ENCODE results near the gene LCE1F. TPM values are rescaled to one million over a fixed set of nuclear protein-coding genes. Genes with fewer than 3 reads are reported as not detected.

The LCE1F gene
- total RNA-seq, 3 donors from 2014 or later (not counting 1 experiment from before 2014, with no cell fraction given), result not detected

DNA sequence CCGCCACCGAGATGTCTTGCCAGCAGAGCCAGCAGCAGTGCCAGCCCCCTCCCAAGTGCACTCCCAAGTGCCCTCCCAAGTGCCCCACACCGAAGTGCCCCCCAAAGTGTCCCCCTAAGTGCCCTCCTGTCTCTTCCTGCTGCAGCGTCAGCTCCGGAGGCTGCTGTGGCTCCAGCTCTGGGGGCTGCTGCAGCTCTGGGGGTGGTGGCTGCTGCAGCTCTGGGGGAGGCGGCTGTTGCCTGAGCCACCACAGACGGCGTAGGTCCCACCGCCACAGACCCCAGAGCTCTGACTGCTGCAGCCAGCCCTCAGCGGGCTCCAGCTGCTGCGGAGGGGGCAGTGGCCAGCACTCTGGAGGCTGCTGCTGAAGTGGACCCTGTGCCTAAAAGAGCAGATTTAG is 1.4 kb downstream of the LCE1F start:
- ATAC-seq (no peak), DNase-seq (no peak)
- no peak overlapping the region for H3K4me3 ChIP-seq (ENCODE audit: low read length)
- H3K9me3 ChIP-seq (ENCODE audit: control insufficient read depth, insufficient read depth, low read length), result no peaks in the 10 kb centered on the region
- no peaks in the 10 kb centered on the region for H3K4me1 ChIP-seq (ENCODE audit: control insufficient read depth, insufficient read depth, low read length)
- H3K4me3 Mint-ChIP-seq, result no peak overlapping the region
- H3K4me1 Mint-ChIP-seq, result no peaks in the 10 kb centered on the region
- no peaks in the 10 kb centered on the region for H3K36me3 ChIP-seq (ENCODE audit: control insufficient read depth, insufficient read depth, low read length)
- no peaks in the 10 kb centered on the region for H3K36me3 Mint-ChIP-seq
- TF ChIP-seq, protein P1, sequence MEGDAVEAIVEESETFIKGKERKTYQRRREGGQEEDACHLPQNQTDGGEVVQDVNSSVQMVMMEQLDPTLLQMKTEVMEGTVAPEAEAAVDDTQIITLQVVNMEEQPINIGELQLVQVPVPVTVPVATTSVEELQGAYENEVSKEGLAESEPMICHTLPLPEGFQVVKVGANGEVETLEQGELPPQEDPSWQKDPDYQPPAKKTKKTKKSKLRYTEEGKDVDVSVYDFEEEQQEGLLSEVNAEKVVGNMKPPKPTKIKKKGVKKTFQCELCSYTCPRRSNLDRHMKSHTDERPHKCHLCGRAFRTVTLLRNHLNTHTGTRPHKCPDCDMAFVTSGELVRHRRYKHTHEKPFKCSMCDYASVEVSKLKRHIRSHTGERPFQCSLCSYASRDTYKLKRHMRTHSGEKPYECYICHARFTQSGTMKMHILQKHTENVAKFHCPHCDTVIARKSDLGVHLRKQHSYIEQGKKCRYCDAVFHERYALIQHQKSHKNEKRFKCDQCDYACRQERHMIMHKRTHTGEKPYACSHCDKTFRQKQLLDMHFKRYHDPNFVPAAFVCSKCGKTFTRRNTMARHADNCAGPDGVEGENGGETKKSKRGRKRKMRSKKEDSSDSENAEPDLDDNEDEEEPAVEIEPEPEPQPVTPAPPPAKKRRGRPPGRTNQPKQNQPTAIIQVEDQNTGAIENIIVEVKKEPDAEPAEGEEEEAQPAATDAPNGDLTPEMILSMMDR (IDR thresholded peaks at IDR 0.05), result no peak
- no peaks in the 10 kb centered on the region for H3K27me3 ChIP-seq (ENCODE audit: control insufficient read depth, insufficient read depth, low read length)
- intact Hi-C loops (cut with micrococcal nuclease), result no loop called here
- H3K27ac Mint-ChIP-seq, result no peak overlapping the region
- H3K27ac ChIP-seq (ENCODE audit: low read length), result no peak overlapping the region
- H3K27me3 Mint-ChIP-seq (ENCODE audit: low read depth in 2 of 2), result peaks cover 22 to 49% of the 10 kb centered on the region in 2 donors
- peaks cover 0 to 2% of the 10 kb centered on the region in 2 donors for H3K9me3 Mint-ChIP-seq
- 85% methylated on average over 11 of the region's 11 CpGs for WGBS (ENCODE audit: insufficient coverage)

DNA sequence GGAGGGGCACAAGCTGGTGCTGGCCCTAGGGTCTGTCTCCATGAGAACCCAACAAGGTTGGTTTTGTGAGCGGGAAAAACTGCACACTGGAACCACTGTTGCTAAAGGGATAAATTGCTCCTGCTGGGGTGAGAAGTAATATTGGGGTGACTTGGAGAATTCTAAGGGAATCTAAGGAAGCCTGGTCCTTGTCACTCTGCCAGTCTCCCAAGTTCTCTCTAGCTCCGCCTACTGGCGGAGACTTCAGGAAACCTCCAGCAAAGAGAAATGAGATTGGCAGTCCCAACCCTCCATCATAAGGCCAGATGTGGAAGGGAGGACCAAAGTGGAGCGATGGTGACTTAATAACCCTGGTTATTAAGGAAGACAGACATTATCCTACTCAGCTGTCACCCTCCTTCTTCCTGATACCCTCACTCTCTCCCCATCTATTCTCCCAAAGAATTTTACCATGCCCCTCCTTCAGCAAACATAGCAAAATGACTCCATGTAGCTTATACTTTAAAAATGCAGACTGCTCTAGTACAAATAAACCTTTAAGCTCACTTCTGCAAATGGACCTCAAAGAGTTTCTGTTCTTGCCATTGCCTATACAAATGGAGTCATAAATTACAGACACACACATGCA is 2.7 kb downstream of the LCE1F start:
- Mint-ChIP-seq H3K4me3 (no peak overlapping the region), H3K27me3 (ENCODE audit: low read depth in 2 of 2) (peaks cover 18 to 52% of the 10 kb centered on the region in 2 donors), H3K9me3 (peaks cover 0 to 2% of the 10 kb centered on the region in 2 donors), H3K36me3 (no peaks in the 10 kb centered on the region), H3K4me1 (no peaks in the 10 kb centered on the region), H3K27ac (no peak overlapping the region)
- H3K27me3 ChIP-seq (ENCODE audit: control insufficient read depth, insufficient read depth, low read length), result no peaks in the 10 kb centered on the region
- ATAC-seq, result no peak
- 70% methylated on average over 3 of the region's 4 CpGs for WGBS (ENCODE audit: insufficient coverage)
- H3K36me3 ChIP-seq (ENCODE audit: control insufficient read depth, insufficient read depth, low read length), result no peaks in the 10 kb centered on the region
- TF ChIP-seq, protein P1 (IDR thresholded peaks at IDR 0.05), result no peak
- H3K27ac ChIP-seq (ENCODE audit: low read length), result no peak overlapping the region
- no peak overlapping the region for H3K4me3 ChIP-seq (ENCODE audit: low read length)
- H3K9me3 ChIP-seq (ENCODE audit: control insufficient read depth, insufficient read depth, low read length), result no peaks in the 10 kb centered on the region
- no peak for DNase-seq
- intact Hi-C loops (cut with micrococcal nuclease), result no loop called here
- no peaks in the 10 kb centered on the region for H3K4me1 ChIP-seq (ENCODE audit: control insufficient read depth, insufficient read depth, low read length)

DNA sequence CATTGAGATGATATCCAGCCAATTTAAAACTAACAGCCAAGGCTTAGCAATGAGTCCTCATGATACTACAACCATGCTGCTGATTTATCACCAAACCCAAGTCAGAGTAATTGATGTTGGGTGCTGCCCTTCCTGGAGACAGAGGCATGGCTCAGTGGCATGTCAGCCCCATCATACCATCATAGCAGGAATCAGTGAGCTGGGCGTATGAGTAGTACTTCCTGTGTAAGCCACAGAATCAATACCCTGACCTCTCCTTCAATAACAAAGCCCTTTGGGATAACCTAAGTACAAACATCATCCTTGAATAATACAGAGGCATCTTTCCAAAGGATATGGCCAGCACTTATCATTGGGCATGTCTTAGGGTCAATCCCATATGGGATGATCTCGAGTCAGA is 8.2 kb downstream of the LCE1F start:
- ATAC-seq, result no peak
- no peaks in the 10 kb centered on the region for H3K9me3 Mint-ChIP-seq
- peaks cover 29 to 44% of the 10 kb centered on the region in 2 donors for H3K27me3 Mint-ChIP-seq (ENCODE audit: low read depth in 2 of 2)

More for the DNA sequence above, 8.2 kb downstream of the LCE1F start:
- 67% methylated on average over 2 of the region's 2 CpGs for WGBS (ENCODE audit: insufficient coverage)
- no peak for DNase-seq
- Mint-ChIP-seq H3K36me3 (no peaks in the 10 kb centered on the region), H3K4me3 (no peak overlapping the region), H3K4me1 (no peaks in the 10 kb centered on the region), H3K27ac (no peak overlapping the region)
- no peaks in the 10 kb centered on the region for H3K9me3 ChIP-seq (ENCODE audit: control insufficient read depth, insufficient read depth, low read length)
- TF ChIP-seq, protein P1 (IDR thresholded peaks at IDR 0.05), result no peak
- intact Hi-C loops (cut with micrococcal nuclease), result no loop called here
- no peak overlapping the region for H3K4me3 ChIP-seq (ENCODE audit: low read length)
- no peak overlapping the region for H3K27ac ChIP-seq (ENCODE audit: low read length)
- H3K4me1 ChIP-seq (ENCODE audit: control insufficient read depth, insufficient read depth, low read length), result no peaks in the 10 kb centered on the region
- no peaks in the 10 kb centered on the region for H3K36me3 ChIP-seq (ENCODE audit: control insufficient read depth, insufficient read depth, low read length)
- no peaks in the 10 kb centered on the region for H3K27me3 ChIP-seq (ENCODE audit: control insufficient read depth, insufficient read depth, low read length)

Measured in natural killer cell (primary cell).